ENCODE results near the gene NUP214. TPM values are rescaled to one million over a fixed set of nuclear protein-coding genes. Genes with fewer than 3 reads are reported as not detected.

Gene NUP214
- total and polyA plus RNA-seq, 4 donors, result 23.5 to 60.7 (median 37.8) TPM

- peaks cover 0 to 49% (median 31%) of the 10 kb centered on the region in 3 donors for H3K27me3 ChIP-seq (ENCODE audit: control insufficient read depth in 3 of 3, insufficient read depth in 3 of 3, low read length in 2 of 3)
- H3K4me1 ChIP-seq (ENCODE audit: control insufficient read depth in 5 of 5, insufficient read depth in 5 of 5, low read length in 5 of 5), result peaks cover 0 to 10% (median 4%) of the 10 kb centered on the region in 5 donors
- H3K9ac ChIP-seq (ENCODE audit: insufficient read depth in 1 of 2, low read length in 2 of 2), result no peak overlapping the region
- ATAC-seq (ENCODE audit: insufficient read depth, low FRiP score), result no peak
- H3K36me3 ChIP-seq (ENCODE audit: control insufficient read depth in 4 of 4, insufficient read depth in 4 of 4, low read length in 4 of 4), result no peaks in the 10 kb centered on the region
- no peak overlapping the region for H3K4me3 ChIP-seq
- peak overlapping the region in 1 of 2 donors; percentile 45 for H3K27ac ChIP-seq (ENCODE audit: low read depth in 1 of 2, low read length in 1 of 2)
- TF ChIP-seq, protein P1, sequence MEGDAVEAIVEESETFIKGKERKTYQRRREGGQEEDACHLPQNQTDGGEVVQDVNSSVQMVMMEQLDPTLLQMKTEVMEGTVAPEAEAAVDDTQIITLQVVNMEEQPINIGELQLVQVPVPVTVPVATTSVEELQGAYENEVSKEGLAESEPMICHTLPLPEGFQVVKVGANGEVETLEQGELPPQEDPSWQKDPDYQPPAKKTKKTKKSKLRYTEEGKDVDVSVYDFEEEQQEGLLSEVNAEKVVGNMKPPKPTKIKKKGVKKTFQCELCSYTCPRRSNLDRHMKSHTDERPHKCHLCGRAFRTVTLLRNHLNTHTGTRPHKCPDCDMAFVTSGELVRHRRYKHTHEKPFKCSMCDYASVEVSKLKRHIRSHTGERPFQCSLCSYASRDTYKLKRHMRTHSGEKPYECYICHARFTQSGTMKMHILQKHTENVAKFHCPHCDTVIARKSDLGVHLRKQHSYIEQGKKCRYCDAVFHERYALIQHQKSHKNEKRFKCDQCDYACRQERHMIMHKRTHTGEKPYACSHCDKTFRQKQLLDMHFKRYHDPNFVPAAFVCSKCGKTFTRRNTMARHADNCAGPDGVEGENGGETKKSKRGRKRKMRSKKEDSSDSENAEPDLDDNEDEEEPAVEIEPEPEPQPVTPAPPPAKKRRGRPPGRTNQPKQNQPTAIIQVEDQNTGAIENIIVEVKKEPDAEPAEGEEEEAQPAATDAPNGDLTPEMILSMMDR (IDR thresholded peaks at IDR 0.05; ENCODE audit: control extremely low read depth, extremely low read depth), result no peak
- no peaks in the 10 kb centered on the region for H3K9me3 ChIP-seq (ENCODE audit: control insufficient read depth in 4 of 4, insufficient read depth in 3 of 4, low read length in 3 of 4)
- WGBS, 2 donors, result 42 to 46% methylated on average over 10 of the region's 10 CpGs
- DNase-seq, result no peak
These were observed 153.3 kb downstream of the NUP214 start for GRCh38 chr9:131278702-131279111.

GRCh38 chr9:131279196-131279862 lies 153.9 kb downstream of the NUP214 start:
- ATAC-seq (ENCODE audit: insufficient read depth, low FRiP score), result no peak
- no peak overlapping the region for H3K9ac ChIP-seq (ENCODE audit: insufficient read depth in 1 of 2, low read length in 2 of 2)
- peaks cover 0 to 49% (median 31%) of the 10 kb centered on the region in 3 donors for H3K27me3 ChIP-seq (ENCODE audit: control insufficient read depth in 3 of 3, insufficient read depth in 3 of 3, low read length in 2 of 3)

GRCh38 chr9:131279863-131280570 lies 154.6 kb downstream of the NUP214 start:
- no peaks in the 10 kb centered on the region for H3K36me3 ChIP-seq (ENCODE audit: control insufficient read depth in 4 of 4, insufficient read depth in 4 of 4, low read length in 4 of 4)
- no peaks in the 10 kb centered on the region for H3K9me3 ChIP-seq (ENCODE audit: control insufficient read depth in 4 of 4, insufficient read depth in 3 of 4, low read length in 3 of 4)
- H3K9ac ChIP-seq (ENCODE audit: insufficient read depth in 1 of 2, low read length in 2 of 2), result no peak overlapping the region
- TF ChIP-seq, protein P1 (IDR thresholded peaks at IDR 0.05; ENCODE audit: control extremely low read depth, extremely low read depth), result no peak
- 57 to 59% methylated on average over 19 of the region's 19 CpGs for WGBS, 2 donors
- H3K27me3 ChIP-seq (ENCODE audit: control insufficient read depth in 3 of 3, insufficient read depth in 3 of 3, low read length in 2 of 3), result peaks cover 0 to 47% (median 31%) of the 10 kb centered on the region in 3 donors
- H3K27ac ChIP-seq (ENCODE audit: low read depth in 1 of 2, low read length in 1 of 2), result no peak overlapping the region
- peaks cover 0 to 10% (median 4%) of the 10 kb centered on the region in 5 donors for H3K4me1 ChIP-seq (ENCODE audit: control insufficient read depth in 5 of 5, insufficient read depth in 5 of 5, low read length in 5 of 5)
- no peak for DNase-seq
- no peak overlapping the region for H3K4me3 ChIP-seq
- ATAC-seq (ENCODE audit: insufficient read depth, low FRiP score), result no peak

More at GRCh38 chr9:131279196-131279862, 153.9 kb downstream of the NUP214 start:
- Histone ChIP-seq H3K4me1 (ENCODE audit: control insufficient read depth in 5 of 5, insufficient read depth in 5 of 5, low read length in 5 of 5) (peaks cover 0 to 10% (median 4%) of the 10 kb centered on the region in 5 donors), H3K27ac (ENCODE audit: low read depth in 1 of 2, low read length in 1 of 2) (peak overlapping the region in 1 of 2 donors; percentile 45), H3K9me3 (ENCODE audit: control insufficient read depth in 4 of 4, insufficient read depth in 3 of 4, low read length in 3 of 4) (no peaks in the 10 kb centered on the region), H3K4me3 (no peak overlapping the region), H3K36me3 (ENCODE audit: control insufficient read depth in 4 of 4, insufficient read depth in 4 of 4, low read length in 4 of 4) (no peaks in the 10 kb centered on the region)
- WGBS, 2 donors, result 76 to 89% methylated on average over 11 of the region's 11 CpGs
- TF ChIP-seq, protein P1 (IDR thresholded peaks at IDR 0.05; ENCODE audit: control extremely low read depth, extremely low read depth), result no peak
- no peak for DNase-seq

Data from lung (tissue), 12 donors.